NCI-H2227 treated with DMSO at 0.1 percent for 48 hours (cell line): ENCODE results near the gene SLITRK2.

Source experiments
- DNase-seq: peaks from one replicate; lab custom pipeline; 2025; lab: John Stamatoyannopoulos, UW

SLITRK2 gene, protein sequence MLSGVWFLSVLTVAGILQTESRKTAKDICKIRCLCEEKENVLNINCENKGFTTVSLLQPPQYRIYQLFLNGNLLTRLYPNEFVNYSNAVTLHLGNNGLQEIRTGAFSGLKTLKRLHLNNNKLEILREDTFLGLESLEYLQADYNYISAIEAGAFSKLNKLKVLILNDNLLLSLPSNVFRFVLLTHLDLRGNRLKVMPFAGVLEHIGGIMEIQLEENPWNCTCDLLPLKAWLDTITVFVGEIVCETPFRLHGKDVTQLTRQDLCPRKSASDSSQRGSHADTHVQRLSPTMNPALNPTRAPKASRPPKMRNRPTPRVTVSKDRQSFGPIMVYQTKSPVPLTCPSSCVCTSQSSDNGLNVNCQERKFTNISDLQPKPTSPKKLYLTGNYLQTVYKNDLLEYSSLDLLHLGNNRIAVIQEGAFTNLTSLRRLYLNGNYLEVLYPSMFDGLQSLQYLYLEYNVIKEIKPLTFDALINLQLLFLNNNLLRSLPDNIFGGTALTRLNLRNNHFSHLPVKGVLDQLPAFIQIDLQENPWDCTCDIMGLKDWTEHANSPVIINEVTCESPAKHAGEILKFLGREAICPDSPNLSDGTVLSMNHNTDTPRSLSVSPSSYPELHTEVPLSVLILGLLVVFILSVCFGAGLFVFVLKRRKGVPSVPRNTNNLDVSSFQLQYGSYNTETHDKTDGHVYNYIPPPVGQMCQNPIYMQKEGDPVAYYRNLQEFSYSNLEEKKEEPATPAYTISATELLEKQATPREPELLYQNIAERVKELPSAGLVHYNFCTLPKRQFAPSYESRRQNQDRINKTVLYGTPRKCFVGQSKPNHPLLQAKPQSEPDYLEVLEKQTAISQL

DNA sequence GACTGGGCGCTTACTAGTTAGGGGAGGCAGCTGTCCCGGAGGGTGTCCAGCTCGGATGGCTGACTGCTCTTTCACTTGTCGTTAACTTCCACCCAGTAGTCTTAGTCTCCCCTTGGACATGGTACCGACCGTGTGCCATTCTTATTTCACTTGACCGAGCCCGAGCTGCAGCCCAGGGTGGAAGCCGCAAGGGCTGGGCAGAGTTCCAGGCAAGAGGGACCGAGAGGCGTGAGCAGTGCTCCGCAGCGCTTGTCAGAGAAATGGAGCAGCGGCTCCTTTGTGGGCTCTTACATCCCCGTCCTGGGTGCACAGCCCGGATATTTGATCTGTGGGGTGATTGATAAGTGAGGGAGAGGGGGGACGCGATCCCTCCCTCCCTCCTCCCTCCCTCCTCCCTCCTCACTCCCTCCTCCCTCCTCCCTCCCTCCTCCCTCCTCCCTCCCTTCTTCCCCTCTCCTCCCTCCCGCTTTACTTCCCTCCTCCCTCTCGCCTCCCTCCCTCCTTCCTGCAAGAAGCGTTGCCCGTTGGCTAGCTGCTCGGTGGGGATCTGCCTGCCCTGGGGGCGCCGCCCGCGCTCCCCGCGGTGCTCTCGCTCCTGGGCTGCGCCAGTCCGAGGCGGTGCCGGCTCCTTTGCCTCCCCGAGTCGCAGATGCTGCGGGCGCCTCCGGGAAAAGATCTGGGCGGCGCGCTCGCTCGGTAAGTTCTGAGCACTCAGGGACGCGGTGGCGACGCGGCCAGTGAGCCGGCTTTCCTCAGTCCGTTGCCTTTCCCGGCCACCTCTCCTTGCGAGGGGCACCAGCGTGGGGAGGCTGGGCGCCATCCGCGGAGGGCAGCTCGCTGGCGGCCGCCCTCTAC lies at the start of gene SLITRK2:
Gene SLITRK2, plus strand, starts transcription at position 499 of the 855 bp plus-strand sequence. CDS start 4,597 bp downstream, outside the sequence.
- DNase-seq: no peak

DNA sequence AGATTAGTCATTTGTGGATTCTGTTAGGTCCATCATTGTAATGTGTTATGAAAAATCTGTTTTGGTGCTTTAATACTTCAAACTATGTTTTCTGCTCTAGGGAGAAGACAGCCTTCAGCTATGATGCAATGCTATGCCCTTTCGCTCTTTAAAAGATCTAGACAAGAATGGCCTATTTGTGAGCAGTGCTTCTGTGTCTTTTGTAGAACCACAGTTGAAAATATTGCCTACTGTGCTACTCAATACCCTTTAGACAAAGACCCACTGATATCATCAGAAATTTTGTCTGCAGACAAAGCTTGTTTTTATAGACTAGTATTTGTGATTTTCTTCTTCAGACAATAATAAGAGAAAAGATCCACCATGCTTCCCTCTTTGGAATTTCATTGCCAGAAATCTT lies 44.6 kb upstream of the SLITRK2 start:
- no peak for DNase-seq

GRCh38 chrX:145792281-145792680 lies 25.3 kb upstream of the SLITRK2 start:
- no peak for DNase-seq

DNA sequence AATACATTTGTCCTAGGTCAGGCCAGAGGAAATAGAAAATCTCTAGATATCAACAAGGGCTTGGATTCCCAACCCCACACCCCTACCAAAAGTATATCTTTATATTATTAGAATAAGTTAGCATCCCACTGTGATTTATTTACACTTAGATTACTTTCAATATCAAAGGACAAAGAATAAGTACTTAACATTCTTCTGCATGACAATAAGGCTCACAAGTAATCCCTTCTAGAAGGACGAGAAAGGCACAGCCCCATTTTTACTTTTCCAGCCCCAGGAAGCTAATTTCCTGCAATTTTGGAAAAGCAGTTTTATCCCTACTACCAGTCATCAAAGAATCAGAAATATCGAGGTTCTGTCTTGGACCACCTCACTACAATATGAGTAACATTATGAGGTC lies 14.1 kb upstream of the SLITRK2 start:
- DNase-seq: no peak

DNA sequence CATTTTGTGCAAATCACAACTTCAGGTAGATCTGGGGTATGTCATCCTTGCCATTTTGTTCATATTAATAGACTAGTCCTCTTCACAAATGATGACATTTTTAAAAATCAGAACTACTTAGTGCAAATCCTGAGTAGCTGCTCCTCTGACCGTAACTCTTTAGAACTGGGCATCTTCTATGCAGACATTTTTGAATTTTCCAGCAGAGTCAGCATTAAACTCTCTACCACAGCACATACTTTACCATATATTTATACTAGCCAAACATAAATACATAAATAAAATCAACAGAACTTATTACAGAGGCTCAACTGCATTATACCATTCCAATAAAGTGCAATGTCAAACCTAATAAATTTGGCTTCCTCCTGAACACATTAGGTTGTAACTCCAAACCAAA lies 4.5 kb upstream of the SLITRK2 start:
- DNase-seq: no peak

- no peak for DNase-seq
Observed at GRCh38 chrX:145816601-145817315, 871 bp upstream of the SLITRK2 start.

- no peak for DNase-seq
Observed at GRCh38 chrX:145818186-145819113, 821 bp downstream of the SLITRK2 start.

GRCh38 chrX:145820825-145821224 lies 3.2 kb downstream of the SLITRK2 start:
- DNase-seq: no peak

GRCh38 chrX:145821291-145821897 lies 3.8 kb downstream of the SLITRK2 start:
- DNase-seq: no peak

DNA sequence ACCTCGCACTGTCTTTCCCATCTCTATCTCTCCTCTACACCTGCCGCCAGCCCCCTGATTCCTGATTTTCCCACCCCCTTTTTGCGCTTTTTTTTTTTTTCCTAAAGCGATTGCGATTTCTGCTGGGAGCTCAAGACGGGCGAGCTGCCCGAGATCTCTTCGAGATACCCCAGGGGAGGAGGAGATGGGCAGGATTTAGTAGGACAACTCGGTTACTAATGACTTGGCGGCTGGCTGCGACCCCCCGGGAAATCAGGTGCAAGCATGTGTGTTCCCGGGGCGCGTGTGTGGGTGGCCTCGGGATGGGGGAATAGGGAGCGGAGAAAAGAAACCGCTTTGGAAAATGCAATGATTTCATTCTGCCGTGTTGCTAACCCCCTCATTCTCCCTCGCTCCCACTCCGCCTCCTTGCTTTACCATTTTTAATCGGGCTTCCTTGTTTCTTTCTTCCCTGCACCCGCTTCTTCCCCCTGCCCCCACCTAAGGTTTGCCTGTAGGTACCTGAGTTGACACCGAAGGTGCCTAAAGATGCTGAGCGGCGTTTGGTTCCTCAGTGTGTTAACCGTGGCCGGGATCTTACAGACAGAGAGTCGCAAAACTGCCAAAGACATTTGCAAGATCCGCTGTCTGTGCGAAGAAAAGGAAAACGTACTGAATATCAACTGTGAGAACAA lies 4.4 kb downstream of the SLITRK2 start:
- no peak for DNase-seq

DNA sequence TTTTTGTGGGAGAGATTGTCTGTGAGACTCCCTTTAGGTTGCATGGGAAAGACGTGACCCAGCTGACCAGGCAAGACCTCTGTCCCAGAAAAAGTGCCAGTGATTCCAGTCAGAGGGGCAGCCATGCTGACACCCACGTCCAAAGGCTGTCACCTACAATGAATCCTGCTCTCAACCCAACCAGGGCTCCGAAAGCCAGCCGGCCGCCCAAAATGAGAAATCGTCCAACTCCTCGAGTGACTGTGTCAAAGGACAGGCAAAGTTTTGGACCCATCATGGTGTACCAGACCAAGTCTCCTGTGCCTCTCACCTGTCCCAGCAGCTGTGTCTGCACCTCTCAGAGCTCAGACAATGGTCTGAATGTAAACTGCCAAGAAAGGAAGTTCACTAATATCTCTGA lies 5.5 kb downstream of the SLITRK2 start:
- DNase-seq: no peak

DNA sequence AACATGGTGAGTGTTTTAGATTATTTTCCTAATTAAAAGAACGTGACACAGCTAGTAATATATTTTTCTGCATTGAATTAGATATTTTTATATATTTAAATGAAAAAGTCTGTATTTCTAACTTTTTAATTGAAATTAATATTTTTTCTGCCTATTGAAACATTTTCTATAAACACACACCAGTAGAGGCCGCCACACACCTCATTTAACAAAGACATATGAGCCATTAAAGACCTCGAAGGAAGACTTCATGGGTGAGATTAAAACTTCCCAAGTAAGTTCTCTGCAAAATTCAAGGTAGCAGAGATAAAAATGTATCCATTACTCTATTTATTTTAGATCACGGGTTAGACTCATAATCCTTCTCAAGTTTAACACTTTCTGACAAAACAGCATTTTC lies 8.3 kb downstream of the SLITRK2 start:
- DNase-seq: peak; percentile 8

DNA sequence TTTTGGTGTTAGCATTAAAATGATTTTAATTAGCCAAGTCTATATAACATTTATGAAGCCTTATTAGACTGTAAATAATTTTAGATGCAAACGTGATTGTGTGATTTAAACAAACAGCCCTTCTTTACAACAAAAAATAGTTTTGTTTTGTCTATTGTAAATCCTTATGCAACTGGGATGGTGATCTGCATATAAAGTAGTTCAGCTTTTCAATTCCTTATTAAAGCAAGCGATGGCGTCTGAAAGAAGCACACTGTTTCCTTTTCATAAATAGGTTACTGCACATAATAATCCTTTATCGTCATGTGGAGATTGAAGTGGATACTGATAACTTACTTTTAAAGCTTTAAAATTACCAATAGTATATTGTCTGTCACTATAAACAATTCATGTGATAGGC lies 8.8 kb downstream of the SLITRK2 start:
- no peak for DNase-seq

DNA sequence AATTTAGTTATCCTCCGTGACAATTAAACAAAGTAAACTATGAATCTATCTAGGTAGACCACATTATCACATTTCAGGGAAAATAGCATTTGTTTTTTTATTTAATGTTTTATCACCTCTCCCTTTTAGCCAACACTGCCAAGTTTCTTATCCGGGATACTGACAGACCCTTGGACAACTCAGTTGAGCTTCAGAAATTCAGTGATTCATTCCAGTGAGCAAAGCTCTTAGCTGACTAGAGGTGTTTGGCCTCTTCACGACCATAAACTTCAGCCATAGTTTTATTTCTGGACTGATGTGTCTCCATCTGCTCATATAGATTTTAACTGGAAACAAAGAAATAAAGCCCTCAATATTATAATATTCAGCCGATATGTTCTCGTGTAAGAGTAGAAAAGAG lies 15.2 kb downstream of the SLITRK2 start:
- DNase-seq: no peak

DNA sequence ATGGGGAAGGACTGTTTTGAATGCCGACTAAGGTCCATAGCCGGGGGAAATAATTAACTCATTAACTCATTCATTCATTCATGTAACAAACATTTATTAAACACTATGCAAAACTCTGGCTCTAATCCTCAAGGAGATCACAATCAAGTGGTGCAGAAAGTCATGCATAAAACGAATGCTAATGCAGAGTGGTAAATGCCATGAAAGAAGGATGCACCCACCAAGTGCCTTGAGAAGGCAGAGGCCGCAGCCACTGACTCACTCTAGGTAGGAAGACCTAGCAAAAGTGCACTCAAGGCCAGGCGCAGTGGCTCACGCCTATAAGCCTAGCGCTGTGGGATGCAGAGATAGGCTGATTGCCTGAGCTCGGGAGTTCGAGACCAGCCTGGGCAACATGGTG lies 22.9 kb downstream of the SLITRK2 start:
- DNase-seq: no peak

GRCh38 chrX:145843146-145843904 lies 25.7 kb downstream of the SLITRK2 start:
- DNase-seq: no peak

DNA sequence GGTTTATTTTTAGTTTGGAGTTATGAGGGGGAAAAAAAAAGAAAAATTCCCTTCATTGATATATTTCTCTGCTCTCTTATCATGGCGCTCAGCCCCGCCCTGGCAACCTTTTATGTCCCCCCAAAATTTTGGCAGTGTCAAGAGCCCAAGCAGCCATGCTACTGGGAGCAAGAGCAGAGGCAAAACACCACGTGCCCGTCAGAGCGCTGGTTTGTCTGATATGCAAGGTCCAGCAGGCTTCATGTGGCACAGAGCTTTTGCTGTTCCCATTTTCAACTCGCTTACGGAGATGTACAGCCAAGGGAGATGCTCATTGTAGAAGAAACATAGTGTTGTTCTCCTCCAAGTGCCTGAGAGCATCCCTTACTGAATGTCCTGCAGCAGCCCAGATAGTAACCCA lies 27.3 kb downstream of the SLITRK2 start:
- DNase-seq: no peak

DNA sequence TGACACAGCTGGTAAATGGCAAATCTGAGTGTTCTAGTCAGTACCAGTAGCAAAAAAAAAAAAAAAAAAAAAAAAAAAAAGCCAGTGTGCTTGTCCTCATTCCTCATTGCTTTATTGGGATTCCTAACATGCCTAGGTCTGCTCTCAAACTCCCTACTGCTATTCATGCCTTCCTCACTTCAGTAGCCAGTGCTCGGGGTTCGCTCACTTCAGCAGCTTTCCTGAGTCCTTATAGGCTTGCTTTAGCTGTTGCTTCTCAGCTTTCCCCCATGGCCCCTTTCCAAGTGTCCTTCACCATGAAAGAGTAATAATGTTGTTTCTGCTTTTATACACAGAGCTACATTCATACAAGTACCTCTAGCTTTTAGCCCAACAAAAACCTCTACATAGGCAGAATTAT lies 30.8 kb downstream of the SLITRK2 start:
- no peak for DNase-seq

DNA sequence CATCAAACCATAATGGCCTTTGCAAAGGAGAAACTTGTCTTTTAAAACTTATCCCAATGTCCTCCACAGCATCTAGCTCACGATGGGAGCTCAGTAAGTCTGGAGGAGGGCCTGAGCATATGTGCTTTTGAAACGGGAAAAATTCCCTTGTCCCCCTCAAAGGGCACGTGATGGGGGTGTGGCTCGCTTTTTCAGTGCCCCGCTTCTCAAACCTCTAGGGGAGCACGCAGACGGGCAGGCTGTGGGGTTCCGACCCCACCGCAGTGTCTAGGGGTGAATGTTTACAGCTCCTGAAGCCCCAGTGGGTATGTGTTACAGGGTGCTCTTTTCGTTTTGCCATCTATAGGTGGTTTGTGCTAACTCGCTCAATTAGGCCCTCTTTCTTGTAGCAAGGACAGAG lies 31.2 kb downstream of the SLITRK2 start:
- no peak for DNase-seq
